Measurements from ENCODE around the gene HIVEP1. TPM values are rescaled to one million over a fixed set of nuclear protein-coding genes. Genes with fewer than 3 reads are reported as not detected.

The HIVEP1 gene
- total RNA-seq, 1 donor: 20.3 TPM

GRCh38 chr6:12178521-12178920 lies 166.4 kb downstream of the HIVEP1 start:
- TF ChIP-seq CTCF (IDR thresholded peaks at IDR 0.05; ENCODE audit: insufficient read depth, low read depth, low read length): no peak
- H3K4me3 ChIP-seq (ENCODE audit: low read depth, low read length): no peak overlapping the region
- no peak for DNase-seq (ENCODE audit: low read depth)

GRCh38 chr6:12181481-12181880 lies 169.4 kb downstream of the HIVEP1 start:
- no peak for DNase-seq (ENCODE audit: low read depth)
- no peak for TF ChIP-seq CTCF (IDR thresholded peaks at IDR 0.05; ENCODE audit: insufficient read depth, low read depth, low read length)

GRCh38 chr6:12182676-12183075 lies 170.6 kb downstream of the HIVEP1 start:
- peak; percentile 31 for DNase-seq (ENCODE audit: low read depth)
- TF ChIP-seq CTCF (IDR thresholded peaks at IDR 0.05; ENCODE audit: insufficient read depth, low read depth, low read length): no peak
- H3K4me3 ChIP-seq (ENCODE audit: low read depth, low read length): no peak overlapping the region

More at GRCh38 chr6:12181481-12181880, 169.4 kb downstream of the HIVEP1 start:
- H3K4me3 ChIP-seq (ENCODE audit: low read depth, low read length): no peak overlapping the region

- DNase-seq (ENCODE audit: low read depth): no peak
- no peak for TF ChIP-seq CTCF (IDR thresholded peaks at IDR 0.05; ENCODE audit: insufficient read depth, low read depth, low read length)
- no peak overlapping the region for H3K4me3 ChIP-seq (ENCODE audit: low read depth, low read length)
Observed at GRCh38 chr6:12185081-12185673, 173.1 kb downstream of the HIVEP1 start.

GRCh38 chr6:12186528-12186927 lies 174.4 kb downstream of the HIVEP1 start:
- no peak overlapping the region for H3K4me3 ChIP-seq (ENCODE audit: low read depth, low read length)
- TF ChIP-seq CTCF (IDR thresholded peaks at IDR 0.05; ENCODE audit: insufficient read depth, low read depth, low read length): no peak
- DNase-seq (ENCODE audit: low read depth): no peak

- TF ChIP-seq CTCF (IDR thresholded peaks at IDR 0.05; ENCODE audit: insufficient read depth, low read depth, low read length): no peak
- no peak for DNase-seq (ENCODE audit: low read depth)
Observed at GRCh38 chr6:12189150-12189549, 177.0 kb downstream of the HIVEP1 start.

GRCh38 chr6:12189661-12190060 lies 177.5 kb downstream of the HIVEP1 start:
- no peak overlapping the region for H3K4me3 ChIP-seq (ENCODE audit: low read depth, low read length)
- no peak for DNase-seq (ENCODE audit: low read depth)
- TF ChIP-seq CTCF (IDR thresholded peaks at IDR 0.05; ENCODE audit: insufficient read depth, low read depth, low read length): no peak

More at GRCh38 chr6:12189150-12189549, 177.0 kb downstream of the HIVEP1 start:
- no peak overlapping the region for H3K4me3 ChIP-seq (ENCODE audit: low read depth, low read length)
